Measurements from ENCODE around the gene C3.

GRCh38 chr19:6736169-6736916 lies 15.9 kb upstream of the C3 start:
- TF ChIP-seq GATA3 (IDR thresholded peaks at IDR 0.05; ENCODE audit: low read depth, low read length) (no peak), GATA2 (IDR thresholded peaks at IDR 0.05; ENCODE audit: low read depth, low read length) (no peak)

Data from SH-SY5Y (cell line).